Endothelial cell of umbilical vein (primary cell): ENCODE results near the gene A1BG.
A peak's percentile ranks its signal among the peaks of the same experiment; 100 is the strongest.

Experiments used
- CTCF ChIP-seq, 2 donors: IDR thresholded peaks; 1 replicate in 1 of 2; 2 replicates in 1 of 2; pipeline ENCODE4 v1.5.1; 2011; ENCODE audit warnings: low read length in 2 of 2, mild to moderate bottlenecking in 2 of 2, moderate library complexity in 2 of 2, control low read depth in 1 of 2, inconsistent platforms in 1 of 2, low read depth in 1 of 2; ENCODE audit not compliant: insufficient read depth in 1 of 2; ENCODE audit errors: extremely low read depth in 1 of 2
- MYC ChIP-seq: IDR thresholded peaks from one replicate; pipeline ENCODE4 v1.6.1; 2011; ENCODE audit warnings: mild to moderate bottlenecking, low read depth, low read length
- POLR2A ChIP-seq: IDR thresholded peaks from 2 replicates; pipeline ENCODE4 v1.6.1; 2012; ENCODE audit warnings: low read depth, mild to moderate bottlenecking, control low read depth, low read length
- POLR2AphosphoS5 ChIP-seq: IDR thresholded peaks from 2 replicates; pipeline ENCODE4 v1.6.1; 2012; ENCODE audit warnings: low read depth, mild to moderate bottlenecking, control low read depth, low read length, moderate library complexity; ENCODE audit not compliant: insufficient read depth

DNA sequence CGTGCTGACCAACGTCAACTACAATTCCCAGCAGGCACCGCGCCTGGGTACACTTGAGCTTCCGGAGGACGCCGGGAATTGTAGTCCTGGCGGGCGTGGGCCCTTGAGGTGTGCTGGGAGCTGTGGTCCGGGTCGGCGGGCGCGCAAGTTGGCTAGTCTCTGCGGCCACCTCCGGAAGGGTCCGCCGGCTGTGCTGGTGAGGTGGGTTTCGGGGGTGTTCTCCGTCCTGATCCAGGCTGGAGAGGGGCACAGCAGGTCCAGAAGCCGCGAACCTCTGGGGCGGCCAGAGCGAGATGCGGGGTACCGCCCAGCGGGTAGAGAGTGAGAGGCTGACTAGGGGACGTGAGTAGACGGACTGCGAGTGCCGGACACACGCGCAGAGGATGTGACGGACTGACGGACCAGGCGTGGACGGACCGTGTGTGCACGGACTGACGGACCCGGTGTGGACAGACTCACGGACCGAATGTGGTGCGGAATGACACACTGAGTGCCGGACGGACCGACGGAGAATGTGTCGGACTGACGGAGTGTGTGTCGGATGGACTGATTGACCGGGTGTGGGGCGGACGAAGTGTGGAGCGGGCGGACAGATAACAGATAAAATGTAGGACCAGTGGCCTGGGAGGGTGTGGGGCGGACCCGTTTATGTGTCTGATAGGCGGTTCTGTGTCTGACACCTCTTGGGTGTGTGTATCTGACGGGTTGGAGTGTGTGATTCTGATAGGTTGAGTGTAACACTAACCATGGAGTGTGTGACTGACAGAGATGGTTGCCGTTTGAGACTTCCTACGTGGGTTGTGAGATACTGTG, 26.2 kb downstream of the A1BG start, which contains the start of gene ZSCAN22:
- TF ChIP-seq POLR2AphosphoS5: peak; percentile 64
- no peak for TF ChIP-seq CTCF (IDR thresholded peaks at IDR 0.05; ENCODE audit: extremely low read depth in 1 of 2, insufficient read depth in 1 of 2, low read depth in 1 of 2, low read length in 2 of 2)
- TF ChIP-seq POLR2A: peak; percentile 76
- TF ChIP-seq MYC: peak; percentile 98
